GM23248 (cell line): Measurements from ENCODE around the gene KASH5.

ENCODE experiments used
- EZH2 ChIP-seq: fragments of 200-600 bp; sonication (generic); IDR thresholded peaks from 2 replicates; pipeline ENCODE4 v1.6.1; 2018; ENCODE audit warnings: antibody characterized with exemption, mild to moderate bottlenecking; ENCODE audit not compliant: insufficient read depth, poor library complexity, severe bottlenecking
- EZH2phosphoT487 ChIP-seq: fragments of 200-600 bp; sonication (generic); IDR thresholded peaks from 2 replicates; pipeline ENCODE4 v1.6.1; 2018; ENCODE audit warnings: antibody characterized with exemption, moderate library complexity, mild to moderate bottlenecking, low read depth; ENCODE audit not compliant: insufficient read depth

GRCh38 chr19:49411681-49412326 is 23.8 kb downstream of the KASH5 start:
- TF ChIP-seq EZH2 (no peak), EZH2phosphoT487 (no peak)
